Ectodermal cell (in vitro differentiated cells): ENCODE data around the gene CCSER2.

Experiments
- H3K27ac ChIP-seq: 2 replicates; pipeline ENCODE4 v1.7.0; 2013; ENCODE audit warnings: mild to moderate bottlenecking, low read depth, low read length; ENCODE audit not compliant: insufficient read depth, poor library complexity, severe bottlenecking
- H3K27me3 ChIP-seq: 2 replicates; pipeline ENCODE4 v1.7.0; 2013; ENCODE audit warnings: mild to moderate bottlenecking, low read length; ENCODE audit not compliant: insufficient read depth, control insufficient read depth, poor library complexity, severe bottlenecking
- H3K36me3 ChIP-seq: one replicate; pipeline ENCODE4 v1.7.0; 2013; ENCODE audit warnings: low read length; ENCODE audit not compliant: control insufficient read depth, insufficient read depth
- H3K4me1 ChIP-seq: one replicate; pipeline ENCODE4 v1.7.0; 2013; ENCODE audit warnings: low read length; ENCODE audit not compliant: control insufficient read depth, insufficient read depth
- H3K4me3 ChIP-seq: 2 replicates; pipeline ENCODE4 v1.7.0; 2013; ENCODE audit warnings: low read depth, low read length, control low read depth; ENCODE audit not compliant: insufficient read depth
- H3K9me3 ChIP-seq: 2 replicates; pipeline ENCODE4 v1.7.0; 2013; ENCODE audit warnings: mild to moderate bottlenecking, low read length, moderate library complexity; ENCODE audit not compliant: control insufficient read depth
- WGBS, 2 experiments: methylation state at CpG; one replicate each; pipeline ENCODE4 v1.1.7; 2013; ENCODE audit warnings: missing lambda C conversion rate in 2 of 2; 5-methylcytosine and 5-hydroxymethylcytosine counted together

CCSER2 gene

GRCh38 chr10:84538036-84538435 lies 209.6 kb downstream of the CCSER2 start:
- no peaks in the 10 kb centered on the region for H3K9me3 ChIP-seq
- no peaks in the 10 kb centered on the region for H3K27me3 ChIP-seq
- H3K4me1 ChIP-seq: peaks cover 6% of the 10 kb centered on the region
- no peaks in the 10 kb centered on the region for H3K36me3 ChIP-seq
- H3K27ac ChIP-seq: no peak overlapping the region
- no peak overlapping the region for H3K4me3 ChIP-seq
- 90 to 93% methylated on average over 4 of the region's 4 CpGs for WGBS, 2 experiments

- Histone ChIP-seq H3K9me3 (no peaks in the 10 kb centered on the region), H3K27me3 (no peaks in the 10 kb centered on the region), H3K4me3 (no peak overlapping the region), H3K4me1 (peaks cover 6% of the 10 kb centered on the region), H3K27ac (no peak overlapping the region), H3K36me3 (no peaks in the 10 kb centered on the region)
- WGBS, 2 experiments: 93 to 98% methylated on average over 3 of the region's 3 CpGs
Measured at GRCh38 chr10:84539216-84539615, 210.8 kb downstream of the CCSER2 start.

GRCh38 chr10:84540022-84540616 lies 211.7 kb downstream of the CCSER2 start:
- no peak overlapping the region for H3K4me3 ChIP-seq
- H3K27ac ChIP-seq: no peak overlapping the region
- WGBS, 2 experiments: 71 to 74% methylated on average over 8 of the region's 8 CpGs
- peaks cover 6% of the 10 kb centered on the region for H3K4me1 ChIP-seq
- H3K27me3 ChIP-seq: no peaks in the 10 kb centered on the region
- H3K9me3 ChIP-seq: no peaks in the 10 kb centered on the region
- no peaks in the 10 kb centered on the region for H3K36me3 ChIP-seq

- no peaks in the 10 kb centered on the region for H3K9me3 ChIP-seq
- H3K27ac ChIP-seq: no peak overlapping the region
- H3K36me3 ChIP-seq: no peaks in the 10 kb centered on the region
- 61 to 62% methylated on average over 51 of the region's 51 CpGs for WGBS, 2 experiments
- no peaks in the 10 kb centered on the region for H3K27me3 ChIP-seq
- no peak overlapping the region for H3K4me3 ChIP-seq
- peaks cover 6% of the 10 kb centered on the region for H3K4me1 ChIP-seq
Measured at GRCh38 chr10:84540617-84541288, 212.4 kb downstream of the CCSER2 start.

GRCh38 chr10:84541289-84541637 lies 212.9 kb downstream of the CCSER2 start:
- Histone ChIP-seq H3K36me3 (no peaks in the 10 kb centered on the region), H3K27me3 (no peaks in the 10 kb centered on the region), H3K4me1 (peaks cover 6% of the 10 kb centered on the region), H3K4me3 (no peak overlapping the region), H3K9me3 (no peaks in the 10 kb centered on the region), H3K27ac (no peak overlapping the region)
- WGBS, 2 experiments: 87 to 95% methylated on average over 6 of the region's 6 CpGs

GRCh38 chr10:84542522-84543490 lies 214.4 kb downstream of the CCSER2 start:
- Histone ChIP-seq H3K27me3 (no peaks in the 10 kb centered on the region), H3K4me1 (peaks cover 6% of the 10 kb centered on the region), H3K9me3 (no peaks in the 10 kb centered on the region), H3K4me3 (no peak overlapping the region), H3K36me3 (no peaks in the 10 kb centered on the region), H3K27ac (no peak overlapping the region)
- WGBS, 2 experiments: 73 to 75% methylated on average over 25 of the region's 25 CpGs

- Histone ChIP-seq H3K4me1 (peaks cover 6% of the 10 kb centered on the region), H3K36me3 (no peaks in the 10 kb centered on the region), H3K9me3 (no peaks in the 10 kb centered on the region), H3K4me3 (no peak overlapping the region), H3K27ac (no peak overlapping the region), H3K27me3 (no peaks in the 10 kb centered on the region)
- 95 to 96% methylated on average over 5 of the region's 5 CpGs for WGBS, 2 experiments
Measured at GRCh38 chr10:84543948-84544347, 215.6 kb downstream of the CCSER2 start.

- no peak overlapping the region for H3K4me3 ChIP-seq
- peaks cover 6% of the 10 kb centered on the region for H3K4me1 ChIP-seq
- no peaks in the 10 kb centered on the region for H3K36me3 ChIP-seq
- H3K9me3 ChIP-seq: no peaks in the 10 kb centered on the region
- no peaks in the 10 kb centered on the region for H3K27me3 ChIP-seq
- no peak overlapping the region for H3K27ac ChIP-seq
Measured at GRCh38 chr10:84545651-84546050, 217.3 kb downstream of the CCSER2 start.

GRCh38 chr10:84546609-84547008 lies 218.2 kb downstream of the CCSER2 start:
- H3K9me3 ChIP-seq: no peaks in the 10 kb centered on the region
- no peaks in the 10 kb centered on the region for H3K36me3 ChIP-seq
- H3K4me3 ChIP-seq: no peak overlapping the region
- H3K4me1 ChIP-seq: peaks cover 6% of the 10 kb centered on the region
- no peak overlapping the region for H3K27ac ChIP-seq
- 88 to 91% methylated on average over 8 of the region's 8 CpGs for WGBS, 2 experiments
- no peaks in the 10 kb centered on the region for H3K27me3 ChIP-seq

- no peaks in the 10 kb centered on the region for H3K27me3 ChIP-seq
- no peaks in the 10 kb centered on the region for H3K36me3 ChIP-seq
- H3K4me1 ChIP-seq: peaks cover 3% of the 10 kb centered on the region
- no peak overlapping the region for H3K4me3 ChIP-seq
- 95 to 96% methylated on average over 3 of the region's 3 CpGs for WGBS, 2 experiments
- H3K27ac ChIP-seq: no peak overlapping the region
- H3K9me3 ChIP-seq: no peaks in the 10 kb centered on the region
Measured at GRCh38 chr10:84547616-84548015, 219.2 kb downstream of the CCSER2 start.
